HL-60 (cell line): ENCODE measurements around the gene DPYD.

ENCODE experiments used
- CTCF ChIP-seq: IDR thresholded peaks from one replicate; pipeline ENCODE4 v1.5.1; 2011; ENCODE audit warnings: low read length, control low read depth, inconsistent platforms; ENCODE audit not compliant: insufficient read depth
- SPI1 ChIP-seq: IDR thresholded peaks from 2 replicates; pipeline ENCODE4 v1.6.1; 2012; ENCODE audit warnings: low read depth, mild to moderate bottlenecking, borderline replicate concordance

GRCh38 chr1:97529600-97529999 is 391.2 kb downstream of the DPYD start:
- no peak for TF ChIP-seq CTCF
- no peak for TF ChIP-seq SPI1
